UCSD-AML1 (cell line): Measurements from ENCODE around the gene RTN4R.

Experiments used
- DNase-seq: peaks from one replicate; lab custom pipeline; 2025; ENCODE audit not compliant: unreplicated experiment; lab: John Stamatoyannopoulos, UW

RTN4R gene

GRCh38 chr22:20218987-20219386, 49.1 kb downstream of the RTN4R start:
- no peak for DNase-seq

DNA sequence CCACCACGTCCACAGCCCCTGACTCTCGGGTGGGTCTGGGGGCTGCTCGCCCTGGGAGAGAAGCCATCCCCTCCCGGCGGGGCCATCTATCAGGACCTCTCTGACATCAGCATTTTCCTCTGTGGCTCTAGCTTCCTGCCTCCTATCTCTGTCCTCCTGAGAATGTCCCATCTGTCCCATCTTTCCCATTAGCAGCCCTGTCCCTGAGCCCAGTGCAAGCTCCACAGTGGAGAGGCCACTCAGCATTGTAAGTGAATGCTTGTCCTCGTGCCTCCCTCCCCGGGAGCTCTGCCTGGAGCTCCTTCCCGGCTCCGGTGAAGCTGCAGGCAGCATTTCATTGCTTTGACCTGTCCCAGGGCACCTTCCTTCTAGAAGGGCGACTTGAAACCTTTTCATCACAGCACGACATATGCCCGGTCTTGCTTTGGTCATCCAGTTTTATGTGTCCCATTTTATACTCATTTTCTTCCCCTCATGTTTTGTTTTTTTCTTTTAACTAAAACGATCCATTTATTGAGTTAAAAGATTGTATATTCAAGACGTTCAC, 49.7 kb downstream of the RTN4R start:
- no peak for DNase-seq

DNA sequence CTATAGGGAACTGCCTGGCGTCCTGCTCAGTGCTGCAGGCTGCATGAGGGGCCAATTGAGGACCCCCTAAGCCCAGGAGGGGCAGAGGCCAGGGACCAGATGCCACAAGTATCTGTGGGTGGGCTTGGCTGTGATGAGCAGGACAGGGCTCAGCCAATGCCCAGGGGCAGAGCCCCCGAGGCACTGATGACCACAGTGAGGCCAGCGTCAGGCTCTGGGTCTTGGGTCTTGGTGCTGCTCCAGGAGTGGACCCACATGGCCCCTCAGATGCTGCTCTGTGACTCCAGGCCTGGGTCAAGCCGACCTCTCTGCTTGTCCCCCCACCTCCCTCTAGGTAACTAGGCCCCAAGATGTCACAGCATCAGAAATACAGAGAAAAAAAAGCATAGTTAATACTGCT, 50.6 kb downstream of the RTN4R start:
- DNase-seq = no peak

DNA sequence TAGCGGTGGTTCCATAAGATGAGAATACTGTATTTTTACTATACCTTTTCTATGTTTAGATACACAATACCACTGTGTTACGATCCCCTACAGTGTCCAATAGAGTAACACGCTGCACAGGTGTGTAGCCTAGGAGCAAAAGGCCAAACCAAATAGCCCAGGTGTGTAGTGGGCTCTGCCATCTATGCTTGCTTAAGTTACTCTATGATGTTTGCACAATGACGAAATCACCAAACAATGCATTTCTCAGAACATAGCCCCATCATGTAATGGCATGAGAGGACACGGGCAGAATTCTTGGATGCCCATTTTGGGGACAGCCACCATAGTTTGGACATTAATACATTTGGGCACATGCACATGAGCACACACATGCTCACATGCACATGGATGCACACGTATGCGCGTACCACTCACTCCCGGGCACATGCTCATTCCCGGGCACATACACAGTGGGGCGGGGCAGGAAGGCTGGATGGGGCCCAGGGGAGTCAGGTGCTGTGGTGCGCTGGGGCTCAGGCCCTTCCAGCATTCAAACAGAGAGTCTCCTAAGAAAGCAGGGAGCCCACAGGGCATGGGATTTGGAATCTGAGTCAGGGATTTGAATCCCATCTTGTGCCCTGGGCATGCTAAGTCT, 51.1 kb downstream of the RTN4R start:
- no peak for DNase-seq

DNA sequence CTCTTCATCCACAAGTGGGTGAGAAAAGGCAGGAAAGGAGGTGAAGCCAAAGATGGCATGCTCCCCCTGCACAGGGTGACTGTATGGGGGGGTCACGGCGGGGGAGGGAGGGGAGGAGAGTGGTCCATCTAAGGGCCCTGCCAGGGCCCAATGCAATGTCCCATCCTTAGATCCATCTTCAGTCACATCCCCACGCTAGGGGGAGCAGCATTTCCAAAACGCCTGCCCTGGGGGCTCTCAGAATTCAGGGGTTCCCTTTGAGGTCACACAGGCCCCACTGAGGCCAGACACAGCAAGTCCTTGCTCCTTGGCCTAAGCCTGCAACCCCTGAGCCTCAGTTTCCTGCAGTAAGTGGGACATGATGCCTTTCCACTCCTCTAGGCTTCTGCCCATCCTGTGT, 52.4 kb downstream of the RTN4R start:
- no peak for DNase-seq

- no peak for DNase-seq
These were observed 53.3 kb downstream of the RTN4R start for GRCh38 chr22:20214853-20215252.

GRCh38 chr22:20213833-20214708, 54.0 kb downstream of the RTN4R start:
- DNase-seq = no peak

DNA sequence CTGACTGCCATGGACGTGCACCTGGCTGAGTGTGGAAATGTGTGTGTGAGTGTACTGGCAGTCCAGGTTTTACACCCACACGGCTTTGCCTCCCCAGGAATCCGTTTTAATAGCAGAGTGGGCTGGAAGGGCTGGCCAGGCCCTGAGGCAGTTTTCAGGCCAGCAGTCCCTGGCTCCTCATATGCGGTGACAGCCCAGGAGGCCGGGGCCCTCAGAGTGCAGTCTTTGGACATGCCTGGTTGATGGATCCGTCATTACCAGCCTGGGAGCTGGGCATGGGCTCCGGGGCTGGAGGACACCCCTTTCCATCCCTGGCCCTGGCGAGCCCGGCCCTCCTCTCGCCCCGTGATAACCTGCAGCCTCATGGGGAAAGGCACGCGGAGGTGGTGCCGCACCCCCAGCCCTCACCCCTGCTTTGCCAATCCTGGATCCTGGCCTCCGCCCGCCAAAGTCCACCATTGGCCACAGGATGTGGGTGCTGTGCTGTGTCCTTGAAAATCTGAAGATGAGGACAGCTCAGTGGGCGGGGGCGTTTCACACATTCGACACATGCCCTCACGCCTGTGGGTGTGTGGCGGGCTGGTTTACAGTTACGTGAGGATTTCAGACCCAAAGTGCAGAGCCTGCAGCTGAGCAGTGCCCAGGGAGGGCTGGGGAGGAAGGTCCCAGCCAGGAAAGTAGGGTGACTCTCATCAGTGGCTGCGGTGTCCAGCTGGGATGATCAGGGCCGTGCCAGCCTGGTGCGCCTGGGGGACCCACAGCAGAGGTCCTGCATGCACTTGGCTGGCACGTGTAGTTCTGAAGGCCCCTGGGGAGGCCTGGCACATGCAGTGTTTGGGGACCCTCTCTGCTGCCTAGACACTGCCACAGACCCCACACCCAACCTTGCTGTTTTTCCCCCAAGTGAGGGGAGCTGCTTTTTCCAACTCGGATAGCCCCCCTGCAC, 55.1 kb downstream of the RTN4R start:
- DNase-seq = no peak

- no peak for DNase-seq
These were observed 55.9 kb downstream of the RTN4R start for GRCh38 chr22:20211997-20212753.

- no peak for DNase-seq
These were observed 56.6 kb downstream of the RTN4R start for GRCh38 chr22:20211409-20211996.

DNA sequence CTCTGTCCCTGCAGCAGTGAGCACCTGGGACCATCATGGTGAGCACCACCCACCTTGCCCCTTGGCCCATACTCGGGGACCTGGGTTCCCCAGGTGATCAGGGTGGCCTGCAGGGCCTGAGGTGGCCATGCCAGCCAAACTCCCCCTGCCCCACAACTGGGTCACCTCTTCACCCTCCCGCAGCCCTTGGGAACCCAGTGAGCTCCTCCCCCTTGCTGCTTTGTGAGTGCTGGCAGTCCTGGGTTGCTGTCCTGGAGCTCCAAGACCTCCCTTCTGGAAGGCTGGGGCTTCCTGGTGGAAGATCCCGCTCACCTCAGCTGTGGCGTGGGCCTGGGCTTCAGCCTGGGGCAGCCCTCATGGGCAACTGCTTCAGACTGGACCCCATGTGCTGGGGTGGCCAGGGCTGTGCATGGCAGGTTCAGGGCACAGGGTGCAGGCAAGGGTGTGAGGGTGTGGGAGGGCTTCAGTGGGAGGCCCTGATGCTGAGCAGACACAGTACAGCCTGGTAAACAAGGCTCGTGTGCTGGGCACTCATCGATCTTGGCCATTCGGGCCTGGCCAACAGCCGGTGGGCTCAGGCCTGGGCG, 57.6 kb downstream of the RTN4R start:
- no peak for DNase-seq

- no peak for DNase-seq
These were observed 58.3 kb downstream of the RTN4R start for GRCh38 chr22:20209761-20210250.

GRCh38 chr22:20208713-20209310, 59.3 kb downstream of the RTN4R start:
- DNase-seq = no peak

GRCh38 chr22:20207277-20208025, 60.7 kb downstream of the RTN4R start:
- no peak for DNase-seq

DNA sequence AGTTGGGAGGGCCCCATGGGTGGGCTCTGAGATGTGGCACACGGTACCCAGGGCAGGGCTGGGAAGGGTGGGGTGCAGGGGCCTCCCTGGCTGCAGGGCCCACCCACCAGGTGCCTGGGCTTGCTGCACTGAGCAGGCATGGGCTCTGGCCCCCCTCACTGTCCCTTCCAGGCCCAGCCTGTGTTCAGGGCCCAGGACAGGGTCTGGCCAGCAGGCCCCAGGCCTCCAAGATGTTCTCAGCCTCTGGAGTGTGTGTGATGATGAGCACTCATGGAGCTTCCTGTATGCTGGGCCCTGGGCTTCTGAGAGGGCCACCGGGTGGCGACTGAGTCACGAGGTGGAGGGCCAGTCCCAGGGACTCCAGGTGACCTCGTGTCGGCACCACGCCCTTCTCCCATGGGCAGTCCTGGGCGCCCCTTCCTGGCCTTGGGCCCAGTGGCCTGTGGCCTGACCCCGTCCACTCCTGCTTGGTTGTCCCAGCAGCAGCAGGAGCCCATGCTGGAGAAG, 61.4 kb downstream of the RTN4R start:
- DNase-seq = peak; percentile 39

DNA sequence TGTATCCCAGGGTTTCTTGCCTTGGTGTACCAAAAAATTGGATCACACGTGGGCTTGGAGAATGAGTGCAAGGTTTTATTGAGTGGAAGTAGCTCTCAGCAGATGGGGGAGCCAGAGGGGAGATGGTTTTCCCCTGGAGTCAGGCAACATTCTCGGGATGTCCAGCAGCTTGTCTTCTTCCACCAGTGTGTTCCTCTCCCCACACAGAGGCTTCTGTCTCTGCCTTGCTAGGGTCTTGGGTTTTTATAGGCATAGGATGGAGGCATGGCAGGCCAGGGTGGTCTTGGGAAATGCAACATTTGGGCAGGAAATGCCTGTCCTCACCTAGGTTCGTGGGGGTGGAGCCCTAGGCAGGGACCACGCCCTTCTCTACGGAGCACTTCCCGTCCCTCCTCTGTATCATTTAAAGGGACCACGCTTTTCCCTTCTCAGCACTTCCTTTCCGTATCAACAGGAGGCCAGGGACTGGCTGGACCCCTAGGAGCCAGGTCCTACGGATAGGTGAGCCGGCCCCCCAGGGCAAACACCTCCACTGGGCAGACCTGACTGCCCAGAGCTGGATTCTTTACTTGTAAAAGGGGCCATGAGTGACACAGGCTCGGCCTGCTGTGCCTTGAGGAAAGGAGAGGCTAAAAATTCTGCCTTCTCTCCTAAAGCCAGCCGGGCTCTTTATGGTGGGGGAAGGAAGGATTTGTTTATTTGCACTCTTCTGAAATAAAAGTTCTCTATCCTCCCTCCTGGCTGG, 62.0 kb downstream of the RTN4R start:
- DNase-seq = peak; percentile 73

- no peak for DNase-seq
These were observed 62.6 kb downstream of the RTN4R start for GRCh38 chr22:20205464-20205963.
